K562 (cell line): ENCODE data around the gene PXN. TPM values are rescaled to one million over a fixed set of nuclear protein-coding genes. Genes with fewer than 3 reads are reported as not detected.
A peak's percentile ranks its signal among the peaks of the same experiment; 100 is the strongest.

ENCODE experiments used
- CXXC5 ChIP-seq: fragments of 250-450 bp; sonication (Bioruptor Pico); IDR thresholded peaks from 2 replicates; pipeline ENCODE4 v1.8.0; 2022; ENCODE audit warnings: inconsistent platforms, mild to moderate bottlenecking, moderate library complexity
- ETV6 ChIP-seq, 3 experiments: fragments of 150-350 bp in 1 of 3; sonication (generic) in 1 of 3; formaldehyde crosslinking in 1 of 3; IDR thresholded peaks; 2 replicates each; pipeline versions ENCODE4 v1.6.1 to v1.8.0; 2014 to 2022; ENCODE audit warnings: borderline replicate concordance in 2 of 3, low read depth in 2 of 3, antibody characterized with exemption in 1 of 3, low read length in 1 of 3, mild to moderate bottlenecking in 1 of 3, missing genetic modification reagents in 1 of 3
- HDAC6 ChIP-seq: IDR thresholded peaks from 2 replicates; pipeline ENCODE4 v1.6.1; 2012; ENCODE audit warnings: low read depth, mild to moderate bottlenecking, control low read depth, inconsistent platforms, low read length, moderate library complexity
- MGA ChIP-seq: fragments of 450-650 bp; IDR thresholded peaks from 2 replicates; pipeline ENCODE4 v1.6.1; 2016; ENCODE audit warnings: mild to moderate bottlenecking, moderate library complexity
- PBX2 ChIP-seq, 2 experiments: IDR thresholded peaks in 1 of 2; conservative IDR thresholded peaks in 1 of 2; 2 replicates each; pipeline ENCODE4 v1.6.1; 2016; ENCODE audit warnings: low read depth in 2 of 2, mild to moderate bottlenecking in 1 of 2, missing compliant biosample characterization in 1 of 2, missing genetic modification characterization in 1 of 2, moderate library complexity in 1 of 2
- PHF8 ChIP-seq: fragments of 200-600 bp; sonication (generic); IDR thresholded peaks from 2 replicates; pipeline ENCODE4 v1.6.1; 2012; ENCODE audit warnings: mixed run types, mild to moderate bottlenecking, inconsistent platforms, low read length, moderate library complexity, borderline replicate concordance
- polyA plus RNA-seq, 8 experiments: library from polyadenylated mRNA; depleted of rRNA in 4 of 8; stranded (reverse) in 5 of 8; unstranded in 3 of 8; fragments of >200 nt; fragmentation: Nextera tagmentation in 2 of 8; fragmentation: Illumina TruSeq in 1 of 8; extraction: Ambion mirVana in 2 of 8; extraction: Trizol in 1 of 8; gene quantifications; 2 replicates each; pipeline versions ENCODE4 v1.2.1 to v1.2.3, GENCODE V29; 2011 to 2014; ENCODE audit warnings: inconsistent platforms in 1 of 8, missing spikeins in 1 of 8
- total RNA-seq, 7 experiments: library from RNA; depleted of rRNA in 6 of 7; stranded (reverse); fragments of >200 nt in 6 of 7; fragmentation: Illumina TruSeq in 2 of 7; extraction: Trizol in 2 of 7; gene quantifications; 2 replicates each; pipeline versions ENCODE4 v1.2.1 to v1.2.3, GENCODE V29; 2011 to 2021; ENCODE audit warnings: low replicate concordance in 1 of 7

Gene PXN
- total and polyA plus RNA-seq, 9 of the 15 experiments (the other 6 are each of a cell fraction or from before 2014, with no cell fraction given), result 4.0 to 74.1 (median 18.6) TPM

- peak; percentile 88 for TF ChIP-seq MGA
- TF ChIP-seq ETV6 (IDR thresholded peaks at IDR 0.05; ENCODE audit: borderline replicate concordance in 1 of 2, low read depth in 2 of 2, low read length in 1 of 2), result no peak
- no peak for TF ChIP-seq ETV6 (CRISPR knock-in tag; IDR thresholded peaks at IDR 0.05; ENCODE audit: borderline replicate concordance)
- TF ChIP-seq HDAC6, result no peak
- TF ChIP-seq PBX2 (CRISPR knock-in tag; IDR thresholded peaks at IDR 0.05; ENCODE audit: low read depth), result 0 out of 2 replicates have a peak, but pooled peaks have one; percentile 51
- TF ChIP-seq PBX2 (tag; conservative IDR thresholded peaks at IDR 0.05; ENCODE audit: low read depth), result peak; percentile 95
- TF ChIP-seq CXXC5, result peak; percentile 62; the same call in 1 of the 2 replicates
- TF ChIP-seq PHF8, result peak; percentile 29; the same call in 1 of the 2 replicates
Observed at GRCh38 chr12:120301962-120302815, 36.7 kb upstream of the PXN start, which contains the start of gene SIRT4 (continued).
